H7 (cell line): ENCODE results near the gene SH3YL1. TPM values are rescaled to one million over a fixed set of nuclear protein-coding genes. Genes with fewer than 3 reads are reported as not detected.

Experiments
- DNase-seq: peaks from one replicate; pipeline ENCODE4 v3.0.0; 2012
- H3K27me3 ChIP-seq: 2 replicates; pipeline ENCODE4 v1.6.0; 2011; ENCODE audit warnings: mild to moderate bottlenecking, low read length; ENCODE audit not compliant: control insufficient read depth, insufficient read depth
- H3K36me3 ChIP-seq: replicated peaks from 2 replicates; pipeline ENCODE4 v1.5.1; 2011; ENCODE audit warnings: low read length; ENCODE audit not compliant: control insufficient read depth, insufficient read depth
- H3K4me3 ChIP-seq: 2 replicates; pipeline ENCODE4 v1.5.1; 2011; ENCODE audit warnings: low read depth, mild to moderate bottlenecking, control low read depth, low read length, moderate library complexity; ENCODE audit not compliant: insufficient read depth
- total RNA-seq: library from RNA; depleted of rRNA; stranded (reverse); fragments of >200 nt; shearing (Covaris generic); gene quantifications from 2 replicates; pipeline ENCODE4 v1.2.3, GENCODE V29; 2014

Gene SH3YL1
- total RNA-seq, 1 experiment from 2014 or later, result 15.4 TPM

- H3K36me3 ChIP-seq, result no peaks in the 10 kb centered on the region; the same call in 1 of the 2 replicates
- no peak for DNase-seq
- H3K27me3 ChIP-seq, result no peaks in the 10 kb centered on the region
- H3K4me3 ChIP-seq, result no peak overlapping the region
These were observed 32.2 kb downstream of the SH3YL1 start for GRCh38 chr2:231521-232185.

DNA sequence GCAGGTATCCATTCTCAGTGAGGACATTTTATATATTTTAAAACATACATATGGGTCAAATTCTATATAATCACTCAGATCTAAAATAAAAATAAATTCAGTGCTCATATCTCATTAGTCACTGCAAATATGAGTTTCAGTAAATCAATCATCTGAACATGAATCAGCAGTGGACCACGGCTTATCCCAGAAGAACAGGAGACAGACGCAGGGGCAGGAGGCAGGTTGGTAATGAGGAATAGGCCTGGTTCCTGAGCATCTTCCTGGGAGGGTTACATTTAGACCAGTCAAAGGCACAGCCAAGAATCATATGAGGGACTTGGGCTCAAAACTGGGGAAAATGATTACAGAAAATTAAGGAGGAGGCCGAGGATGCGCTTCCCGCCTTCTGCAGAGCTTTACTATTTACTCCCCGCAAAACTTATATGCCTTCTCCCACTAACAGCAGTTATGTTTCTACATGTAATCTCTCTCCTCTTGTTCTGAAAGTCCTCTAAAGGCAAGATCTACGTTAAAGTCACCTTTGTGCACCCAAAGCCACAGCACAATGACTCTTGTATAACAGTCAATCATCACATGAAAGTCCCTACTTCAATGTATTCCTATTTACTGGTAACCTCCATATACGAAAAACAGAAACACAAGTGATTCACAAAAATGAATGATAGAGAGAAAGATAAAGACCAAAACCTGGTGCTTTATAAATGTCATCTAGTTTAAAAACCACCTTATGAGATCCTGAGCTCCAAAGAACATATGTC, 35.1 kb downstream of the SH3YL1 start:
- no peak for DNase-seq
- H3K4me3 ChIP-seq, result no peak overlapping the region
- no peaks in the 10 kb centered on the region; the same call in 1 of the 2 replicates for H3K36me3 ChIP-seq
- no peaks in the 10 kb centered on the region for H3K27me3 ChIP-seq

DNA sequence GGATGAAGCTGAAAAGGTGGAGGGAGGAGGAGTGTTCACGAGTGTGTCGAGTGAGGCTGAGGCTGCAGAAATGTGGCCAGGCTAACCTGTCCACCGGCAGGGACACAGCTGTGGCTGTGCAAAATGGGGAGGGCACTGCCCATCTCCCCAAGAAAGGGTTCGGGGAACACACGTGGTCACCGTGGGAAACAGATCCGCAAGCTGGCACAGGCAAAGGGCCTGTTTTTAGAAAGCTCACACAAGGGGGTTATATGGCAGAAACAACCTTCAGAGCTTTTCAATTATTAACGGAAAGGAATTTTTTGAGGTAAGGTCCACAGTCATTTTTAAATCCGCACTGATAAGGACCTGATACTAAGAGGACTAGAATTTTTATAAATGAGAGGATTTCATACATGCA, 35.7 kb downstream of the SH3YL1 start:
- Histone ChIP-seq H3K36me3 (no peaks in the 10 kb centered on the region; the same call in 1 of the 2 replicates), H3K27me3 (no peaks in the 10 kb centered on the region), H3K4me3 (no peak overlapping the region)
- DNase-seq, result no peak

DNA sequence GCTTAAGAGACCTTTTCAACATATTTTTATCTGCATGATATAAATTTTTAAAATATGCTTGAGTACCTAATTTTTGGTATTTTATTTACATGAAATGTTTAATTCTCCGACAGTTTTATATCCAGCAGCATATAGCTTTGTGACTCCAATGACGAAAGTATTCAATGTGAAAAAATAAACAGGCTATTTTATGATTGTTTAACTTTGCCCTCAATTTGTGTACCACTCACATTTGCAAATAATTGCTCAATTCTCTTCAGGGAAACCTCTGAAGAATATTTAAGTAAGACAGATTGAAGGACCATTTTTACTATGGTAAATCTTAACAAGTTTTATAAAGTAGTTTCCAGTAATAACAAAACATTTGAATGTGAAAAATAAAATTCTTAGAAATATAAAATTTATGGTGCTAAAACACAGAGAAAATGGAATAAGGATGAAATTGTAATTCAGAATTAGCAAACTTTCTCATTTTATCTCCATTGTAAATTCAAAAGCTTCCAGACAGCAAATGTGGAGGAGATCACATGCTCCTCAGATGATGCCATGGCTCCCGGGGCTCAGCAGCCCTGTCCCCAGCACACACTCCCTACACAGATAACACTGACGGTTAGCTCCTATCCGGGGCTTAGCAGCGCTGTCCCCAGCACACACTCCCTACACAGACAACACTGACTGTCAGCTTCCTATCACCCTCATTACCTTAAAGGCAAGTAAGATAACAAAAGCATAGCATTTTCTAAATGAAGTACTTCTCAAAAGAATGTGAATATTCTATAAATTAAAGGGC, 39.7 kb downstream of the SH3YL1 start:
- DNase-seq, result no peak

GRCh38 chr2:223451-223850, 40.4 kb downstream of the SH3YL1 start:
- Histone ChIP-seq H3K36me3 (no peaks in the 10 kb centered on the region; the same call in 1 of the 2 replicates), H3K4me3 (no peak overlapping the region), H3K27me3 (no peaks in the 10 kb centered on the region)
- no peak for DNase-seq

More for the DNA sequence above, 39.7 kb downstream of the SH3YL1 start:
- no peaks in the 10 kb centered on the region for H3K27me3 ChIP-seq
- H3K36me3 ChIP-seq, result no peaks in the 10 kb centered on the region; the same call in 1 of the 2 replicates
- H3K4me3 ChIP-seq, result no peak overlapping the region

DNA sequence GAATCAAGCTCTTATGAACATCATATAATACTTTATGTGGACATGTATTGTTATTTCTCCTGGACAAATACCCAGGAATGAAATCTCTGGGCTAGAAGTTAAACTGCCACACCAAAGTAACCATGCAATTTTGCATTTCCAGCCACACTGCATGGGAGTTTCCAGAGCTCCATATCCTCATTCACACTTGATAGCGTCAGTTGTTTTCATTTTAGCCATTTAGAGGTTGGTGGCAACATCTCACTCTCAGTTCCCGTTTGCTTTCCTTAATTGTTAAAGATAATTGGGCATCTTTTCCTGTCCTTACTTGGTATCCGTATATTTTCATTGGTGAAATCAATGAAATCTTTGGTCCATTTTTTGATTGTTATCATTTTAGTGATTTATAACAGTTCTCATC, 47.8 kb downstream of the SH3YL1 start:
- no peak for DNase-seq
- Histone ChIP-seq H3K27me3 (no peaks in the 10 kb centered on the region), H3K36me3 (no peaks in the 10 kb centered on the region), H3K4me3 (no peak overlapping the region)

DNA sequence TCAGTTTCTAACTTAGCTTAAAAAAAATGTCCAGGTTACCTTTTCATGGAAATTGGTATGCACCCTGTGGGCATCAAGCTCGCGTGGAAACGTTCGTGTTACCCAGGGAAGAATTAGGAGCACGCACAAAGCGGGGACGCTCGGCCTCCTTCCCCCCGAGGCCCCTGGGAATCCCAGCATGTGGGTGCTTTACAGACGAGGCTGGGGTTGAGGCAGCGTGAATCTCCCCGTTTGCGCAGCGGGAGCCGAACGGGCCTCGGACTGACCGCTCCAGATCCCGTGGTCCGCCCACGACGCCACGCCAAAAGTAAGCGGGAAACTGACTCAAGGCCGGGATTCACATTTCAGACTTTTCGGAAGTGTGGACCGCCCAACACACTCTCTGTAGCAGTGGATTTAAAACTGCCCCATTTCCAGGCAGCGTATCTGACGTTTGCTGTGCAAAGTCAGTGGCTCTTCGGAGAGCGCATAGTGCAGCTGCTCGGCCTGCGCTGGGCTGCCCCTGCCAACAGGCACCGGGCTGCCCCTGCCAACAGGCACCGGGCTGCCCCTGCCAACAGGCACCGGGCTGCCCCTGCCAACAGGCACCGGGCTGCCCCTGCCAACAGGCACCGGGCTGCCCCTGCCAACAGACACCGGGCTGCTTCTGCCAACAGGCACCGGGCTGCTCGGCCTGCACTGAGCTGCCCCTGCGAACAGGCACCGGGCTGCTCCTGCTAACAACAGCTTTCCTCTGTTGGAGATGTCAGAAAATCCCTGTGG, 49.7 kb downstream of the SH3YL1 start:
- peak; percentile 37 for DNase-seq
- Histone ChIP-seq H3K4me3 (no peak overlapping the region), H3K36me3 (no peaks in the 10 kb centered on the region), H3K27me3 (no peaks in the 10 kb centered on the region)

DNA sequence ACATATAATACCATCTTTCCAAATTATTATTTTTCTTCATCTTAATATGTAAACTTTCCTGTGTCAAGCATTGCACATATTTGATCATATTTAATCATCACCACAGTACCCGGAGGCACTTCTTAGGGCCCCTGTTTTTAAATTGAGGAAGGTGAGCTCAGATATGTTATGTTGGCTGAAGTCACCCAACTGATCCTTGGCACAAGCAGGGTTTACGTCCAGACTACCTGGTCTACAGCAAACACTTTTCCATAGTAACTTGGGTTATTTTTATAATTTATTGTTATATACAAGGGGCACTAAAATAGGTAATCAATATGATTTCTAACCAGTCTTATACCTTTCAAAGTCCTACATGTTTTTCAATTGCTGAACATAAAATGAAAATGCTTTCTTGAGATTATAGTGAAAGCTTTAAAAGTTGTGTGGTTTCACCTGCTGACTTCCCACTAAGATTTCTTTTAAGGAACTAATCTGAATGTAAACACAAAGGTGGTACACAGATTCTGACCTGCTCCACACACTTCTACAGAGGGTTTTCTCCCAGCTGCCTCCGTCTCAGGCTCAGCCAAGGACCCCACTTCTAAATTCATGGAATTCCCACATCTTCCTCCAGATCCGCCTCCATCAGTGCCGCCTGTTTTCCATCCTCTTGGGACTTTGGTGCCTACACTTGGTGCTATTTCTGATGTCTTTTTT, 52.2 kb downstream of the SH3YL1 start:
- Histone ChIP-seq H3K27me3 (no peaks in the 10 kb centered on the region), H3K4me3 (no peak overlapping the region), H3K36me3 (no peaks in the 10 kb centered on the region)
- no peak for DNase-seq

DNA sequence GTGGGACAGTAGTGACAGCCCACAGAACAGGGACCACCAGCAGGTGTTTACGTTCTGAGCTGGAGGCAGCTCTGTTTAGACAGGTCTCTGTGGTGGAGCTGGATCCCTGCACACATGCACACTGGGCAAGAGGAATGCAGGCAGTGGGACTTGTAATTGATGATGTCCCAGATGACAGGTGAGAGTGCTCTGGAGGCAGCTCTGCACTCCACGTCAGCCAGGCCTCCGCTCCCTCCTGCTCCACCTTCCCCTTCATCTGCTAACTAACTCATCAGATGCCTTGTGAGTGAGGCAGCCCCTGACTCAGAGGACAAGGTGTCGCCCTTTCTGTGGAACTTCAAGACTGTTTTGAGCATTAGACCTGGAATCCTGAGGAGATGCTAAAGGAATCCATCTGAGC, 53.2 kb downstream of the SH3YL1 start:
- Histone ChIP-seq H3K27me3 (no peaks in the 10 kb centered on the region), H3K36me3 (no peaks in the 10 kb centered on the region), H3K4me3 (no peak overlapping the region)
- DNase-seq, result no peak

DNA sequence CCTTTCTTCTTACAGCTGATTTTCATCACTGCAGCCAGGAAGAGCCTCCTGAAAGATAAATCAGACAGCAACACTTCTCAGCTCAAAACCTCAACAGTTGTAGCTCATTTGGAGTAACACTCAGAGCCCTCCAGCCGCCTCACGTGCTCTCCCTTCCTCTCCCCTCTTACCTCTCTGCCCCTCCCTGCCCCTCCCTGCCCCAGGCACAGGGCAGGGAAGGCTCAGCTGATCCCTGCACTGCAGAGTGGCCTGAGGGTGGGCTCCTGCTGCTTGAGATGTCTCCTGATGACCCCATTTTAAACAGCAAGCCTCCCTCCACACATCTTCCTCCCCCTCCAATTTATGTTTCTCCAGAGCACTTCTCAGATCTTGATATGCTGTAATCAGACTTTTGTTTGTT, 54.4 kb downstream of the SH3YL1 start:
- no peak for DNase-seq
- H3K4me3 ChIP-seq, result no peak overlapping the region
- no peaks in the 10 kb centered on the region for H3K27me3 ChIP-seq
- H3K36me3 ChIP-seq, result no peaks in the 10 kb centered on the region

GRCh38 chr2:208335-208734, 55.5 kb downstream of the SH3YL1 start:
- Histone ChIP-seq H3K36me3 (no peaks in the 10 kb centered on the region), H3K4me3 (no peak overlapping the region), H3K27me3 (no peaks in the 10 kb centered on the region)
- no peak for DNase-seq

DNA sequence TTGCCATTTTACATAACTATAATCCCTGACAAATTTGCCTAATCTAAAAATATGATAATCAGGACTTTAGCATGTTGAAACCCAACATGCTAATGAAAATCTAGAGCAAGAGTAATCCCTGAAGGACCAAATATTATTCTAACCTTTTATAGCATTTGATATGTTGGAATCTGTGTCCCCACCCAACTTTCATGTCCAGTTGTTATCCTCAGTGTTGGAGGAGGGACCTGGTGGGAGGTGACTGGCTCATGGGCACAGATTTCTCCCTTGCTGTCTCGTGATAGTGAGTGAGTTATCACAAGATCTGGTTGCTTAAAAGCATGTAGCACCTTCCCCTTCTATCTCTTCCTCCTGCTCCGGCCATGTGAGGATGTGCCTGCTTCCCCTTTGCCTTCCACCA, 59.8 kb downstream of the SH3YL1 start:
- Histone ChIP-seq H3K36me3 (no peaks in the 10 kb centered on the region), H3K27me3 (no peaks in the 10 kb centered on the region), H3K4me3 (no peak overlapping the region)
- DNase-seq, result no peak

DNA sequence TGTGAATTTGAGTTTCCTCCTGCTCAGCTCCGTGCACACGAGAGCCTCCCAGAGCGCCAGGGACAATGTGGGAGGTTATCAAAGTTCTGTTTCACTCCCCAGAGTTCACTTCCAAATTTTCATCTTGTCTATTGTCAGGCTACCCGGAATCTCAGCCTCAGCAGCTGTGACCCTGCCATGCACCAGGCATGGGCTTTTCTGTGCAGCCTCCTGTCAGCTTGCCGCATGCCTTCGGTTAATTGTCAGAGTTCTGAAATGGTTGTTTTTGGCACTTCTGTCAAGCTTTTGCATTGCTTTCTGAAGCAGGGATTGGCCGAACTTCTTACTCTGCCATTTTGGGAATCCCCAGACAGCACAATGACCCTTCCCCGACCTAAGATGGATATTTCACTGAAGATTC, 60.4 kb downstream of the SH3YL1 start:
- no peak for DNase-seq
- Histone ChIP-seq H3K36me3 (no peaks in the 10 kb centered on the region), H3K4me3 (no peak overlapping the region), H3K27me3 (no peaks in the 10 kb centered on the region)

GRCh38 chr2:202945-203344, 60.9 kb downstream of the SH3YL1 start:
- Histone ChIP-seq H3K4me3 (no peak overlapping the region), H3K27me3 (no peaks in the 10 kb centered on the region), H3K36me3 (no peaks in the 10 kb centered on the region)
- DNase-seq, result no peak
